HepG2 (cell line): Measurements from ENCODE around the gene STX4. TPM values are rescaled to one million over a fixed set of nuclear protein-coding genes. Genes with fewer than 3 reads are reported as not detected.

Source experiments
- HOXA3 ChIP-seq: sonication (generic); formaldehyde crosslinking; IDR thresholded peaks from 2 replicates; pipeline ENCODE4 v1.5.0; 2020; ENCODE audit warnings: missing genetic modification reagents
- JUN ChIP-seq: sonication (generic); formaldehyde crosslinking; IDR thresholded peaks from 2 replicates; pipeline ENCODE4 v1.4.0; 2020; ENCODE audit warnings: mild to moderate bottlenecking, missing genetic modification reagents
- LRRFIP1 ChIP-seq: sonication (generic); formaldehyde crosslinking; conservative IDR thresholded peaks from 2 replicates; pipeline ENCODE4 v1.4.0; 2020; ENCODE audit warnings: missing genetic modification reagents
- MLX ChIP-seq: IDR thresholded peaks from 2 replicates; pipeline ENCODE4 v1.6.1; 2016
- NKX3-1 ChIP-seq: sonication (generic); formaldehyde crosslinking; IDR thresholded peaks from 2 replicates; pipeline ENCODE4 v1.5.0; 2020; ENCODE audit warnings: missing genetic modification reagents
- PAX8 ChIP-seq: sonication (generic); formaldehyde crosslinking; IDR thresholded peaks from 2 replicates; pipeline ENCODE4 v1.8.0; 2022; ENCODE audit warnings: mild to moderate bottlenecking, missing genetic modification reagents, borderline replicate concordance
- PRMT3 ChIP-seq: sonication (generic); formaldehyde crosslinking; IDR thresholded peaks from 2 replicates; pipeline ENCODE4 v1.8.1; 2022; ENCODE audit warnings: low read depth, mild to moderate bottlenecking, moderate library complexity, missing genetic modification reagents, borderline replicate concordance
- SAFB2 ChIP-seq: sonication (generic); formaldehyde crosslinking; IDR thresholded peaks from 2 replicates; pipeline ENCODE4 v1.5.1; 2020; ENCODE audit warnings: missing genetic modification reagents, low read depth, mild to moderate bottlenecking, borderline replicate concordance
- SETDB1 ChIP-seq: sonication (generic); formaldehyde crosslinking; IDR thresholded peaks from 2 replicates; pipeline ENCODE4 v1.5.1; 2020; ENCODE audit warnings: missing genetic modification reagents, mild to moderate bottlenecking, borderline replicate concordance
- ZMYM2 ChIP-seq: sonication (generic); formaldehyde crosslinking; IDR thresholded peaks from 2 replicates; pipeline ENCODE4 v1.8.0; 2022; ENCODE audit warnings: mild to moderate bottlenecking, missing genetic modification reagents
- ZNF142 ChIP-seq: sonication (generic); formaldehyde crosslinking; IDR thresholded peaks from 2 replicates; pipeline ENCODE4 v1.4.0; 2020; ENCODE audit warnings: missing genetic modification reagents
- ZNF263 ChIP-seq: sonication (generic); formaldehyde crosslinking; IDR thresholded peaks from 2 replicates; pipeline ENCODE4 v1.4.0; 2020; ENCODE audit warnings: missing genetic modification reagents
- ZNF720 ChIP-seq: sonication (generic); formaldehyde crosslinking; IDR thresholded peaks from 2 replicates; pipeline ENCODE4 v1.4.0; 2020; ENCODE audit warnings: missing genetic modification reagents
- ZNF839 ChIP-seq: sonication (generic); formaldehyde crosslinking; IDR thresholded peaks from 2 replicates; pipeline ENCODE4 v1.4.0; 2020; ENCODE audit warnings: missing genetic modification reagents, mild to moderate bottlenecking, borderline replicate concordance
- ZNF850 ChIP-seq: sonication (generic); formaldehyde crosslinking; conservative IDR thresholded peaks from 2 replicates; pipeline ENCODE4 v1.9.0; 2021; ENCODE audit warnings: mild to moderate bottlenecking, missing genetic modification reagents
- polyA plus RNA-seq, 8 experiments: library from polyadenylated mRNA; depleted of rRNA in 3 of 8; stranded (reverse) in 7 of 8; unstranded in 1 of 8; fragments of >200 nt; fragmentation: Illumina TruSeq in 4 of 8; extraction: Trizol in 4 of 8; gene quantifications; 2 replicates each; pipeline versions ENCODE4 v1.2.1 to v1.2.3, GENCODE V29; 2011 to 2016; ENCODE audit warnings: low read depth in 4 of 8, missing spikeins in 1 of 8, mixed read lengths in 1 of 8; ENCODE audit not compliant: insufficient read depth in 1 of 8
- total RNA-seq, 5 experiments: library from RNA; depleted of rRNA; stranded (reverse); fragments of >200 nt; fragmentation: Illumina TruSeq; extraction: Trizol; gene quantifications; 2 replicates each; pipeline ENCODE4 v1.2.3, GENCODE V29; 2016; ENCODE audit warnings: low read depth in 1 of 5
- TF ChIP-seq, protein P1 (sequence below): IDR thresholded peaks from 2 replicates; pipeline ENCODE4 v1.6.1; 2016; ENCODE audit warnings: mild to moderate bottlenecking, missing biosample characterization, missing genetic modification reagents
- TF ChIP-seq, protein P2 (sequence below): sonication (generic); formaldehyde crosslinking; IDR thresholded peaks from 2 replicates; pipeline ENCODE4 v1.4.0; 2020; ENCODE audit warnings: missing genetic modification reagents

STX4 gene
- total and polyA plus RNA-seq, 2 of the 13 experiments (the other 11 are each of a cell fraction or from before 2014, with no cell fraction given): 29.2 to 34.6 TPM

- TF ChIP-seq, protein P1, sequence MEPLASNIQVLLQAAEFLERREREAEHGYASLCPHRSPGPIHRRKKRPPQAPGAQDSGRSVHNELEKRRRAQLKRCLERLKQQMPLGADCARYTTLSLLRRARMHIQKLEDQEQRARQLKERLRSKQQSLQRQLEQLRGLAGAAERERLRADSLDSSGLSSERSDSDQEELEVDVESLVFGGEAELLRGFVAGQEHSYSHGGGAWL (CRISPR knock-in tag): peak; percentile 28
- TF ChIP-seq ZNF142 (CRISPR knock-in tag) (no peak; the same call in 1 of the 2 replicates), NKX3-1 (CRISPR knock-in tag) (peak; percentile 90; the same call in 1 of the 2 replicates), JUN (no peak), SETDB1 (CRISPR knock-in tag) (no peak), ZNF720 (CRISPR knock-in tag) (no peak), MLX (peak; percentile 58), ZMYM2 (CRISPR knock-in tag) (no peak), HOXA3 (CRISPR knock-in tag) (peak; percentile 98), PAX8 (CRISPR knock-in tag) (no peak; the same call in 1 of the 2 replicates), ZNF263 (CRISPR knock-in tag) (peak; percentile 100), SAFB2 (CRISPR knock-in tag) (no peak; the same call in 1 of the 2 replicates), ZNF839 (no peak), PRMT3 (CRISPR knock-in tag) (0 out of 2 replicates have a peak, but pooled peaks have one; percentile 38), LRRFIP1 (CRISPR knock-in tag) (no peak), ZNF850 (CRISPR knock-in tag) (no peak)
- TF ChIP-seq, protein P2, sequence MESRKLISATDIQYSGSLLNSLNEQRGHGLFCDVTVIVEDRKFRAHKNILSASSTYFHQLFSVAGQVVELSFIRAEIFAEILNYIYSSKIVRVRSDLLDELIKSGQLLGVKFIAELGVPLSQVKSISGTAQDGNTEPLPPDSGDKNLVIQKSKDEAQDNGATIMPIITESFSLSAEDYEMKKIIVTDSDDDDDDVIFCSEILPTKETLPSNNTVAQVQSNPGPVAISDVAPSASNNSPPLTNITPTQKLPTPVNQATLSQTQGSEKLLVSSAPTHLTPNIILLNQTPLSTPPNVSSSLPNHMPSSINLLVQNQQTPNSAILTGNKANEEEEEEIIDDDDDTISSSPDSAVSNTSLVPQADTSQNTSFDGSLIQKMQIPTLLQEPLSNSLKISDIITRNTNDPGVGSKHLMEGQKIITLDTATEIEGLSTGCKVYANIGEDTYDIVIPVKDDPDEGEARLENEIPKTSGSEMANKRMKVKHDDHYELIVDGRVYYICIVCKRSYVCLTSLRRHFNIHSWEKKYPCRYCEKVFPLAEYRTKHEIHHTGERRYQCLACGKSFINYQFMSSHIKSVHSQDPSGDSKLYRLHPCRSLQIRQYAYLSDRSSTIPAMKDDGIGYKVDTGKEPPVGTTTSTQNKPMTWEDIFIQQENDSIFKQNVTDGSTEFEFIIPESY (CRISPR knock-in tag): peak; percentile 54; the same call in 1 of the 2 replicates
Observed at GRCh38 chr16:31073970-31074813, 40.8 kb downstream of the STX4 start, which contains the start of the genes ZNF646 and ZNF668 (continued).
